Right atrium auricular region (tissue), 2 donors: ENCODE data around the gene ZNF804B. TPM values are rescaled to one million over a fixed set of nuclear protein-coding genes. Genes with fewer than 3 reads are reported as not detected.

Source experiments
- DNase-seq: peaks from one replicate; pipeline ENCODE4 v3.0.0-alpha.2; 2019; ENCODE audit warnings: low spot score
- H3K27ac ChIP-seq, 2 donors: fragments of 200-600 bp; sonication (generic); 1 replicate in 1 of 2; 2 replicates in 1 of 2; pipeline ENCODE4 v1.5.1; 2016 to 2019
- H3K27me3 ChIP-seq, 2 donors: fragments of 200-600 bp; sonication (generic); one replicate each; pipeline versions ENCODE4 v1.5.1 to v1.6.0; 2017 to 2019
- H3K36me3 ChIP-seq: fragments of 200-600 bp; sonication (generic); one replicate; pipeline ENCODE4 v1.5.1; 2016
- H3K4me1 ChIP-seq, 2 donors: fragments of 200-600 bp; sonication (generic); one replicate each; pipeline versions ENCODE4 v1.5.1 to v1.6.0; 2017 to 2019
- H3K4me3 ChIP-seq, 2 donors: fragments of 200-600 bp; sonication (generic); 1 replicate in 1 of 2; 2 replicates in 1 of 2; pipeline ENCODE4 v1.5.1; 2017 to 2019; ENCODE audit warnings: mild to moderate bottlenecking in 1 of 2, moderate library complexity in 1 of 2
- H3K9me3 ChIP-seq, 2 donors: fragments of 200-600 bp; sonication (generic); one replicate each; pipeline ENCODE4 v1.5.1; 2019
- total RNA-seq, 2 donors: library from RNA; depleted of rRNA; stranded (reverse); fragments of >200 nt; gene quantifications; one replicate each; pipeline ENCODE4 v1.1.0, GENCODE V29; 2016
- TF ChIP-seq, protein P1 (sequence below), 2 donors: fragments of 200-600 bp; sonication (generic); IDR thresholded peaks; one replicate each; pipeline ENCODE4 v1.5.1; 2019; ENCODE audit warnings: antibody characterized with exemption in 2 of 2

ZNF804B gene
- total RNA-seq, 2 donors from 2014 or later = 0.20 to 0.26 TPM

- no peak overlapping the region for H3K27ac ChIP-seq
- TF ChIP-seq, protein P1, sequence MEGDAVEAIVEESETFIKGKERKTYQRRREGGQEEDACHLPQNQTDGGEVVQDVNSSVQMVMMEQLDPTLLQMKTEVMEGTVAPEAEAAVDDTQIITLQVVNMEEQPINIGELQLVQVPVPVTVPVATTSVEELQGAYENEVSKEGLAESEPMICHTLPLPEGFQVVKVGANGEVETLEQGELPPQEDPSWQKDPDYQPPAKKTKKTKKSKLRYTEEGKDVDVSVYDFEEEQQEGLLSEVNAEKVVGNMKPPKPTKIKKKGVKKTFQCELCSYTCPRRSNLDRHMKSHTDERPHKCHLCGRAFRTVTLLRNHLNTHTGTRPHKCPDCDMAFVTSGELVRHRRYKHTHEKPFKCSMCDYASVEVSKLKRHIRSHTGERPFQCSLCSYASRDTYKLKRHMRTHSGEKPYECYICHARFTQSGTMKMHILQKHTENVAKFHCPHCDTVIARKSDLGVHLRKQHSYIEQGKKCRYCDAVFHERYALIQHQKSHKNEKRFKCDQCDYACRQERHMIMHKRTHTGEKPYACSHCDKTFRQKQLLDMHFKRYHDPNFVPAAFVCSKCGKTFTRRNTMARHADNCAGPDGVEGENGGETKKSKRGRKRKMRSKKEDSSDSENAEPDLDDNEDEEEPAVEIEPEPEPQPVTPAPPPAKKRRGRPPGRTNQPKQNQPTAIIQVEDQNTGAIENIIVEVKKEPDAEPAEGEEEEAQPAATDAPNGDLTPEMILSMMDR (IDR thresholded peaks at IDR 0.05) = no peak
- no peak overlapping the region for H3K4me3 ChIP-seq
- no peaks in the 10 kb centered on the region for H3K9me3 ChIP-seq
- no peaks in the 10 kb centered on the region for H3K27me3 ChIP-seq
- peaks cover 0 to 3% of the 10 kb centered on the region in 2 donors for H3K4me1 ChIP-seq
- DNase-seq = no peak
- no peaks in the 10 kb centered on the region for H3K36me3 ChIP-seq
These were observed 173.8 kb downstream of the ZNF804B start for GRCh38 chr7:88933285-88933684.

DNA sequence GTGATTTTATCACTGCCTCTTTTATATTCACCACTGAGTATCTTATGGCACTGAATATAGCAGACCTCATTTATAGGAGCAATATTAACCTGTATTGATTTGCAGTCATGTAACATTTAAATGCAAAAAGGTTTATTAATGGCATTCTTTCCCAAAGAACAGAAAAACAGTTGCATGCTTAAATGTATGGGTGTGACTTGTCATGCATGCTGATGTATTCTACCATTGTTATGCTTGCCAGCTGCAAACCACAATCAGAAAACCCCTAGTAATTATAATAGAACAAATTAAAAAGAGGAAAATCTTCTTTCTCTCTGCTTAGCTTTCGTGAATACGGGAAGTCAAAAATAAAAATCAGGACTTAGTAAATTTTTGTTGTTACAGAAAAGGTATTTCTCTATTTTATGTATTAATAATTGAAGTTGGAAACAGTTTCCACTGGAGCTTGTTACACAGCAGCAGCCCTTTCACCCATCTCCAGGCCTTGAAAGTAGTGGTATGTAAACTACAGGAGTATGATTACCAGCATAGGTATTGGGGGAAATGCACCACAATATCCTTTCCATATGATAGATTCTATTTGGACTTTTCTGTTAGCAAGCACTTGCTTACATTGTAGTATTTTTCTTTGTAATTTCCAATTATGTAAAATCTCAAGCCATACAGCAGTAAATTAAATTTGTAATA is 183.5 kb downstream of the ZNF804B start:
- Histone ChIP-seq H3K4me3 (no peak overlapping the region), H3K36me3 (no peaks in the 10 kb centered on the region), H3K27ac (no peak overlapping the region), H3K9me3 (no peaks in the 10 kb centered on the region), H3K4me1 (no peaks in the 10 kb centered on the region), H3K27me3 (no peaks in the 10 kb centered on the region)
- no peak for DNase-seq
- TF ChIP-seq, protein P1 (IDR thresholded peaks at IDR 0.05) = no peak

GRCh38 chr7:88951826-88952225 is 192.3 kb downstream of the ZNF804B start:
- H3K4me1 ChIP-seq = no peaks in the 10 kb centered on the region
- H3K27me3 ChIP-seq = no peaks in the 10 kb centered on the region
- no peaks in the 10 kb centered on the region for H3K9me3 ChIP-seq
- DNase-seq = no peak
- H3K4me3 ChIP-seq = no peak overlapping the region
- H3K36me3 ChIP-seq = no peaks in the 10 kb centered on the region
- TF ChIP-seq, protein P1 (IDR thresholded peaks at IDR 0.05) = no peak
- H3K27ac ChIP-seq = no peak overlapping the region

- Histone ChIP-seq H3K27me3 (no peaks in the 10 kb centered on the region), H3K4me3 (no peak overlapping the region), H3K27ac (no peak overlapping the region), H3K9me3 (no peaks in the 10 kb centered on the region), H3K4me1 (no peaks in the 10 kb centered on the region), H3K36me3 (no peaks in the 10 kb centered on the region)
- TF ChIP-seq, protein P1 (IDR thresholded peaks at IDR 0.05) = no peak
- no peak for DNase-seq
These were observed 204.9 kb downstream of the ZNF804B start for GRCh38 chr7:88964418-88964817.

GRCh38 chr7:88965371-88965770 is 205.9 kb downstream of the ZNF804B start:
- no peak overlapping the region for H3K4me3 ChIP-seq
- no peak overlapping the region for H3K27ac ChIP-seq
- H3K9me3 ChIP-seq = no peaks in the 10 kb centered on the region
- no peaks in the 10 kb centered on the region for H3K27me3 ChIP-seq
- no peaks in the 10 kb centered on the region for H3K4me1 ChIP-seq
- no peaks in the 10 kb centered on the region for H3K36me3 ChIP-seq
- TF ChIP-seq, protein P1 (IDR thresholded peaks at IDR 0.05) = no peak
- DNase-seq = no peak

DNA sequence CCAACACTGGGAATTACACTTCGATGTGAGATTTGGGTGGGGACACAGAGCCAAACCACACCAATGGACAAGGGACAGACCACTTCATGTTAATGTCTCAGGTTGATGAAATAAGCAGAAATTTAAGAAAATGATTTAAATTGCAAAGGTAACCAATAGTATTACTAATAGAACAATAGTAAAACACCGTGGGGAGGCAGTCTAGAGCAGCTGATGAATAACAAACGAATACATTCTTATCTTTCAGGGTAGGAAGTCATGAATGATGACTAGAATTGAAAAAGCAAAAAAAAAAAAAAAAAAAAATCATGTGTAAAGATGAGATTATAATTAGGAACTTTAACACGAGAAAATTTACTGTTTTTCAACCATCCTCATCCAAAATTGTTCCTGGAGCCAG is 207.9 kb downstream of the ZNF804B start:
- Histone ChIP-seq H3K9me3 (no peaks in the 10 kb centered on the region), H3K4me1 (no peaks in the 10 kb centered on the region), H3K36me3 (no peaks in the 10 kb centered on the region), H3K27ac (no peak overlapping the region), H3K27me3 (no peaks in the 10 kb centered on the region), H3K4me3 (no peak overlapping the region)
- DNase-seq = no peak
- TF ChIP-seq, protein P1 (IDR thresholded peaks at IDR 0.05) = no peak
